BJ (cell line): Measurements from ENCODE around the gene KIRREL3. TPM values are rescaled to one million over a fixed set of nuclear protein-coding genes. Genes with fewer than 3 reads are reported as not detected.

ENCODE experiments used
- CTCF ChIA-PET: fragments of 350-600 bp; formaldehyde crosslinking; extraction: SDS; loops from one replicate; lab custom pipeline; 2021; ENCODE audit warnings: antibody characterized with exemption, inconsistent platforms; lab: Yijun Ruan, JAX
- POLR2A ChIA-PET: fragments of 300-600 bp; sonication (Branson Sonifier 250); formaldehyde crosslinking; extraction: SDS; loops from one replicate; lab custom pipeline; 2021; ENCODE audit warnings: antibody characterized with exemption; lab: Charles Lee
- DNase-seq: peaks from one replicate; pipeline ENCODE4 v3.0.0-alpha.2; 2011; ENCODE audit warnings: low read depth
- H3K27me3 ChIP-seq: 2 replicates; pipeline ENCODE4 v1.6.0; 2011; ENCODE audit warnings: low read length; ENCODE audit not compliant: control insufficient read depth, insufficient read depth
- H3K36me3 ChIP-seq: 2 replicates; pipeline ENCODE4 v1.5.1; 2011; ENCODE audit warnings: low read length; ENCODE audit not compliant: control insufficient read depth, insufficient read depth
- H3K4me3 ChIP-seq: 2 replicates; pipeline ENCODE4 v1.5.1; 2011; ENCODE audit warnings: low read depth, mild to moderate bottlenecking, control low read depth, low read length
- CTCF ChIP-seq: IDR thresholded peaks from 2 replicates; pipeline ENCODE4 v1.5.1; 2011; ENCODE audit warnings: low read depth, mild to moderate bottlenecking, control low read depth, inconsistent platforms, low read length, moderate library complexity; ENCODE audit not compliant: insufficient read depth
- polyA plus RNA-seq: library from polyadenylated mRNA; depleted of rRNA; stranded (reverse); fragments of >200 nt; gene quantifications from 2 replicates; pipeline ENCODE4 v1.2.3, GENCODE V29; 2011

The KIRREL3 gene
- polyA plus RNA-seq, 1 experiment = 19.6 TPM

DNA sequence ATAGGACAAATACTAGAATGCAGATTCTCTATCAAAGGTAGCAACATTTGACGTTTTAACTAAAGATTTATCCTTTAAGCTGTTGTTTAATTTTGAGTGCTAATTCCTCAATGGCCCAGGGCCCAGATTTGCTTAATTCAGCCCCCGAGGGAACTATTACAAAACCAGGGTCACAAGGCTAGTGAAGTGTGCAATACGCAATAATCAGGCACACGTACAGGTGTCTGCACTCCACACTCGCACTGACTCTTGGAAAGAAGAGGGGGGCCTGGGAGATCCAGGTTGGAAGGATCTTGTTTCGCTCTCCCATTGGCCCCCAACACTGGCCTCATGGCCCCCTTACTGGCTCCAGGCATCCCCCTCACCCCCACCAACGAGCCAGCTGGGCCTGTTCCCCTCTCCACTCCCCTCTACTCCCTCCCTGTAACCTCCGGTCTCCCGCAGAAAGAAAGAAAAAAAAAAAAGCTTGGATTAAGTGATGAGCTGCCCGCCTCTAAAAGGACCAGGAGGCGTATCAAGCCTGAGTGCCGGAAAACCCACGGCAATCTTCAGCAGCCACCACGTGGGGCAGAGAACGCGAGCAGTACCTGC lies 2.2 kb upstream of the KIRREL3 start:
- H3K36me3 ChIP-seq = no peaks in the 10 kb centered on the region
- no peaks in the 10 kb centered on the region for H3K27me3 ChIP-seq
- CTCF ChIA-PET = interaction anchor here (0.6 to 1.6 kb wide), 10 partner anchors 10 to 522 kb away, joined by 3 to 6 read pairs (median 4); no protein-coding TSS in a partner anchor
- no peak for TF ChIP-seq CTCF
- POLR2A ChIA-PET = interaction anchor here (0.7 kb wide), 1 partner anchor 40 kb away, joined by 13 read pairs; no protein-coding TSS in a partner anchor
- DNase-seq = no peak
- peak overlapping the region; percentile 48 for H3K4me3 ChIP-seq

GRCh38 chr11:127000981-127001380 lies 411 bp upstream of the KIRREL3 start:
- ChIA-PET CTCF (interaction anchor here (1.4 to 2.3 kb wide), 4 partner anchors 10 to 690 kb away, joined by 4 to 12 read pairs (median 6); no protein-coding TSS in a partner anchor), POLR2A (no interaction called here)
- H3K36me3 ChIP-seq = no peaks in the 10 kb centered on the region
- no peak for DNase-seq
- no peaks in the 10 kb centered on the region for H3K27me3 ChIP-seq
- peak overlapping the region; percentile 66 for H3K4me3 ChIP-seq
- no peak for TF ChIP-seq CTCF

DNA sequence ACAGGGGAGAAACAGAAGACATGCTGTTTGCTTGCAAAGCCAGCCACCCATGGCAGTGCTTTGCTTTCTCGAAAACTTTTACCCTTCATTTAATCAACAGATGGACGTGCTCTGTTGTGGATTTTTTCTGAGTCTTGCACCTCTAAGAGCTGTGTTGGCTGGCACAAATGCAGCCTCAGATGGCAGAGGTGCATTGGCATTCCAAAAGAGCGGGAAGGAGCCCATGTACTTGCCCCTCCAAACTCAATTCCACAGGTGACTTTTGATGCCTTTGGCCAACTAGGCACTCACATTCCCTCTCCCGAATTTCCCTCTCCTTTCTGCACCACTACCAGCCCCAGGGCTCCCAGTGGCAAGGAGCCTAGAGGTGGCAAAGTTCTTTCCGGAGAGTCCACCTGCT lies 1.2 kb downstream of the KIRREL3 start:
- no peak for DNase-seq
- POLR2A ChIA-PET = no interaction called here
- H3K36me3 ChIP-seq = no peaks in the 10 kb centered on the region
- TF ChIP-seq CTCF = no peak
- peak overlapping the region; percentile 66 for H3K4me3 ChIP-seq
- no peaks in the 10 kb centered on the region for H3K27me3 ChIP-seq
- CTCF ChIA-PET = interaction anchor here (1.4 to 2.3 kb wide), 3 partner anchors 75 to 688 kb away, joined by 3 to 12 read pairs (median 4); no protein-coding TSS in a partner anchor

DNA sequence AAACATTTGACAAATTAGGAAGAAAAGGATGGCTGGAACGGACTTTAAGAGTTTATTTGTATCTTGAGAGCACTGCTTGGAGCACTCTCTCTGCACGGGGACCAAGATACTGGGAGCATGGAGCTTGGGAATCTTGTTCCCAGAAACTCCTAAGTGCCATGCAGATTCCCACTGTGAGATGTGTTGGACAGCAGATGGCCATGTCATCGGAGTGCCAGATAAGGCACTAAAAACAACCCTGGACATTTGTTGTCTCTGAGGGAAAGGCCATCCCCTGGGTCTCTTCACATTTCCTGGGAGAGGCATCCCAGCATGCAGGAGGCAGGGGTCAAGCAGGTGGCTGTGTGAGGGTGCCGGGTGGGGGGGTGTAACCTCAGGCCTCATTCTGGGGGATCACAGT lies 2.9 kb downstream of the KIRREL3 start:
- DNase-seq = no peak
- H3K27me3 ChIP-seq = no peaks in the 10 kb centered on the region
- no peak for TF ChIP-seq CTCF
- ChIA-PET POLR2A (no interaction called here), CTCF (interaction anchor here (0.6 kb wide), 1 partner anchor 495 kb away, joined by 3 read pairs; no protein-coding TSS in a partner anchor)
- no peaks in the 10 kb centered on the region for H3K36me3 ChIP-seq
- no peak overlapping the region for H3K4me3 ChIP-seq

GRCh38 chr11:126997196-126997595 lies 3.4 kb downstream of the KIRREL3 start:
- ChIA-PET CTCF (interaction anchor here (0.6 to 1.1 kb wide), 2 partner anchors 29 to 496 kb away, joined by 3 to 4 read pairs; no protein-coding TSS in a partner anchor), POLR2A (interaction anchor here (0.7 kb wide), 1 partner anchor 261 kb away, joined by 3 read pairs; no protein-coding TSS in a partner anchor)
- TF ChIP-seq CTCF = 0 out of 2 replicates have a peak, but pooled peaks have one; percentile 5
- no peak for DNase-seq
- no peaks in the 10 kb centered on the region for H3K27me3 ChIP-seq
- no peak overlapping the region for H3K4me3 ChIP-seq
- no peaks in the 10 kb centered on the region for H3K36me3 ChIP-seq
